HEK293 (cell line): ENCODE results near the gene TBC1D30.

ENCODE experiments used
- OSR2 ChIP-seq: fragments of 450-650 bp; formaldehyde crosslinking; IDR thresholded peaks from 2 replicates; pipeline ENCODE4 v1.5.1; 2016; ENCODE audit warnings: missing biosample characterization, missing genetic modification characterization
- ZBTB7A ChIP-seq: fragments of 450-650 bp; formaldehyde crosslinking; IDR thresholded peaks from 2 replicates; pipeline ENCODE4 v1.5.1; 2016; ENCODE audit warnings: low read depth, missing biosample characterization, missing genetic modification characterization
- ZFP41 ChIP-seq: fragments of 450-650 bp; formaldehyde crosslinking; IDR thresholded peaks from 2 replicates; pipeline ENCODE4 v1.5.1; 2016; ENCODE audit warnings: missing biosample characterization, missing genetic modification characterization, borderline replicate concordance
- ZNF114 ChIP-seq: fragments of 450-650 bp; formaldehyde crosslinking; IDR thresholded peaks from 2 replicates; pipeline ENCODE4 v1.5.0; 2017; ENCODE audit warnings: missing biosample characterization, missing genetic modification characterization
- ZNF121 ChIP-seq: fragments of 450-650 bp; formaldehyde crosslinking; IDR thresholded peaks from 2 replicates; pipeline ENCODE4 v1.5.1; 2016; ENCODE audit warnings: missing biosample characterization, missing genetic modification characterization
- ZNF311 ChIP-seq: fragments of 450-650 bp; formaldehyde crosslinking; IDR thresholded peaks from 2 replicates; pipeline ENCODE4 v1.5.1; 2017; ENCODE audit warnings: missing biosample characterization, missing genetic modification characterization, borderline replicate concordance
- ZNF548 ChIP-seq: fragments of 450-650 bp; formaldehyde crosslinking; IDR thresholded peaks from 2 replicates; pipeline ENCODE4 v1.5.1; 2016; ENCODE audit warnings: missing biosample characterization, missing genetic modification characterization
- ZNF555 ChIP-seq: fragments of 450-650 bp; formaldehyde crosslinking; conservative IDR thresholded peaks from 2 replicates; pipeline ENCODE4 v1.5.1; 2017; ENCODE audit warnings: missing biosample characterization, mild to moderate bottlenecking, missing genetic modification characterization, inconsistent platforms
- ZSCAN16 ChIP-seq: fragments of 450-650 bp; formaldehyde crosslinking; IDR thresholded peaks from 2 replicates; pipeline ENCODE4 v1.5.1; 2016; ENCODE audit warnings: missing biosample characterization, missing genetic modification characterization
- TF ChIP-seq, protein P1 (sequence below): fragments of 450-650 bp; formaldehyde crosslinking; IDR thresholded peaks from 2 replicates; pipeline ENCODE4 v1.5.1; 2016; ENCODE audit warnings: missing biosample characterization, missing genetic modification characterization
- TF ChIP-seq, protein P2 (sequence below): sonication (generic); formaldehyde crosslinking; IDR thresholded peaks from 2 replicates; pipeline ENCODE4 v1.8.1; 2022; ENCODE audit warnings: mild to moderate bottlenecking, moderate library complexity, missing genetic modification reagents
- TF ChIP-seq, protein P3 (sequence below): fragments of 450-650 bp; formaldehyde crosslinking; IDR thresholded peaks from 2 replicates; pipeline ENCODE4 v1.5.1; 2016; ENCODE audit warnings: missing biosample characterization, missing genetic modification characterization

DNA sequence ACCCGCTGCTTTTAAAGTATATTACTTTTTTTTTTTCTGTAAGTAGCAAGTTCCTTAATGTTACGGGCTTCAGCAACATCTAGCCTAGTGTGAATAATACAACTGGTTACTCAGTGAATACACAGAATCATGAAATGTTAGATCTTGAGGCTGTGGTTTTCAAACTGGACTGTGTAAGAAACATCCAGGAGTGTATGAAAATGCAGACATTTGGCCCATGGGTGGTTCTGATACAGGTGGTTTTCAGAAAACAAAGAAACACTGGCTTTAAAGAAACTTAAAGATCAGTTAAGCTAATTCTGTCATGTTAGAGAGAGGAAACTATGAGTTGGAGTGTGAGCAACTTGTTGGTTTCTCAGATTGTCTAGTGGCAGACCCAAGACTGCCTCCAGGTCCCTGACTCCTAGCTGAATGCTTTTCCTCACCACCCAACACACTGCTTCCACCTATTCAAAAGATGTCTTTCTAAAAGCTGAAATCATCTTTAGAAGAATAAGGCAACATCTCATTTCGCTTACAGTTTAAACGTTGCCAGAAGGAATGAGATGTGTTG lies 36.1 kb downstream of the TBC1D30 start:
- TF ChIP-seq ZNF311 (tag by site-specific recombination) (no peak), ZBTB7A (tag by site-specific recombination) (no peak), ZSCAN16 (tag by site-specific recombination) (no peak), ZNF555 (no peak), OSR2 (tag by site-specific recombination) (no peak), ZNF114 (tag by site-specific recombination) (no peak), ZNF121 (no peak), ZFP41 (tag by site-specific recombination) (no peak), ZNF548 (tag by site-specific recombination) (no peak)
- TF ChIP-seq, protein P1, sequence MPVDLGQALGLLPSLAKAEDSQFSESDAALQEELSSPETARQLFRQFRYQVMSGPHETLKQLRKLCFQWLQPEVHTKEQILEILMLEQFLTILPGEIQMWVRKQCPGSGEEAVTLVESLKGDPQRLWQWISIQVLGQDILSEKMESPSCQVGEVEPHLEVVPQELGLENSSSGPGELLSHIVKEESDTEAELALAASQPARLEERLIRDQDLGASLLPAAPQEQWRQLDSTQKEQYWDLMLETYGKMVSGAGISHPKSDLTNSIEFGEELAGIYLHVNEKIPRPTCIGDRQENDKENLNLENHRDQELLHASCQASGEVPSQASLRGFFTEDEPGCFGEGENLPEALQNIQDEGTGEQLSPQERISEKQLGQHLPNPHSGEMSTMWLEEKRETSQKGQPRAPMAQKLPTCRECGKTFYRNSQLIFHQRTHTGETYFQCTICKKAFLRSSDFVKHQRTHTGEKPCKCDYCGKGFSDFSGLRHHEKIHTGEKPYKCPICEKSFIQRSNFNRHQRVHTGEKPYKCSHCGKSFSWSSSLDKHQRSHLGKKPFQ = no peak
- TF ChIP-seq, protein P2, sequence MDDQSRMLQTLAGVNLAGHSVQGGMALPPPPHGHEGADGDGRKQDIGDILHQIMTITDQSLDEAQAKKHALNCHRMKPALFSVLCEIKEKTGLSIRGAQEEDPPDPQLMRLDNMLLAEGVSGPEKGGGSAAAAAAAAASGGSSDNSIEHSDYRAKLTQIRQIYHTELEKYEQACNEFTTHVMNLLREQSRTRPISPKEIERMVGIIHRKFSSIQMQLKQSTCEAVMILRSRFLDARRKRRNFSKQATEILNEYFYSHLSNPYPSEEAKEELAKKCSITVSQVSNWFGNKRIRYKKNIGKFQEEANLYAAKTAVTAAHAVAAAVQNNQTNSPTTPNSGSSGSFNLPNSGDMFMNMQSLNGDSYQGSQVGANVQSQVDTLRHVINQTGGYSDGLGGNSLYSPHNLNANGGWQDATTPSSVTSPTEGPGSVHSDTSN (CRISPR knock-in tag) = no peak
- TF ChIP-seq, protein P3, sequence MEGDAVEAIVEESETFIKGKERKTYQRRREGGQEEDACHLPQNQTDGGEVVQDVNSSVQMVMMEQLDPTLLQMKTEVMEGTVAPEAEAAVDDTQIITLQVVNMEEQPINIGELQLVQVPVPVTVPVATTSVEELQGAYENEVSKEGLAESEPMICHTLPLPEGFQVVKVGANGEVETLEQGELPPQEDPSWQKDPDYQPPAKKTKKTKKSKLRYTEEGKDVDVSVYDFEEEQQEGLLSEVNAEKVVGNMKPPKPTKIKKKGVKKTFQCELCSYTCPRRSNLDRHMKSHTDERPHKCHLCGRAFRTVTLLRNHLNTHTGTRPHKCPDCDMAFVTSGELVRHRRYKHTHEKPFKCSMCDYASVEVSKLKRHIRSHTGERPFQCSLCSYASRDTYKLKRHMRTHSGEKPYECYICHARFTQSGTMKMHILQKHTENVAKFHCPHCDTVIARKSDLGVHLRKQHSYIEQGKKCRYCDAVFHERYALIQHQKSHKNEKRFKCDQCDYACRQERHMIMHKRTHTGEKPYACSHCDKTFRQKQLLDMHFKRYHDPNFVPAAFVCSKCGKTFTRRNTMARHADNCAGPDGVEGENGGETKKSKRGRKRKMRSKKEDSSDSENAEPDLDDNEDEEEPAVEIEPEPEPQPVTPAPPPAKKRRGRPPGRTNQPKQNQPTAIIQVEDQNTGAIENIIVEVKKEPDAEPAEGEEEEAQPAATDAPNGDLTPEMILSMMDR (tag by site-specific recombination) = no peak
